Measurements from ENCODE around the gene CD300E. TPM values are rescaled to one million over a fixed set of nuclear protein-coding genes. Genes with fewer than 3 reads are reported as not detected.

The CD300E gene
- total RNA-seq, 1 experiment from 2014 or later = not detected

- TF ChIP-seq, protein P1, sequence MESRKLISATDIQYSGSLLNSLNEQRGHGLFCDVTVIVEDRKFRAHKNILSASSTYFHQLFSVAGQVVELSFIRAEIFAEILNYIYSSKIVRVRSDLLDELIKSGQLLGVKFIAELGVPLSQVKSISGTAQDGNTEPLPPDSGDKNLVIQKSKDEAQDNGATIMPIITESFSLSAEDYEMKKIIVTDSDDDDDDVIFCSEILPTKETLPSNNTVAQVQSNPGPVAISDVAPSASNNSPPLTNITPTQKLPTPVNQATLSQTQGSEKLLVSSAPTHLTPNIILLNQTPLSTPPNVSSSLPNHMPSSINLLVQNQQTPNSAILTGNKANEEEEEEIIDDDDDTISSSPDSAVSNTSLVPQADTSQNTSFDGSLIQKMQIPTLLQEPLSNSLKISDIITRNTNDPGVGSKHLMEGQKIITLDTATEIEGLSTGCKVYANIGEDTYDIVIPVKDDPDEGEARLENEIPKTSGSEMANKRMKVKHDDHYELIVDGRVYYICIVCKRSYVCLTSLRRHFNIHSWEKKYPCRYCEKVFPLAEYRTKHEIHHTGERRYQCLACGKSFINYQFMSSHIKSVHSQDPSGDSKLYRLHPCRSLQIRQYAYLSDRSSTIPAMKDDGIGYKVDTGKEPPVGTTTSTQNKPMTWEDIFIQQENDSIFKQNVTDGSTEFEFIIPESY (IDR thresholded peaks at IDR 0.05; ENCODE audit: extremely low read depth, insufficient replicate concordance, low read length) = no peak
- TF ChIP-seq RAD21 (IDR thresholded peaks at IDR 0.05; ENCODE audit: low read depth) (no peak), CEBPB (IDR thresholded peaks at IDR 0.05; ENCODE audit: low read depth) (no peak)
- no peak for ATAC-seq
These were observed 18.4 kb upstream of the CD300E start for GRCh38 chr17:74641958-74642298.

DNA sequence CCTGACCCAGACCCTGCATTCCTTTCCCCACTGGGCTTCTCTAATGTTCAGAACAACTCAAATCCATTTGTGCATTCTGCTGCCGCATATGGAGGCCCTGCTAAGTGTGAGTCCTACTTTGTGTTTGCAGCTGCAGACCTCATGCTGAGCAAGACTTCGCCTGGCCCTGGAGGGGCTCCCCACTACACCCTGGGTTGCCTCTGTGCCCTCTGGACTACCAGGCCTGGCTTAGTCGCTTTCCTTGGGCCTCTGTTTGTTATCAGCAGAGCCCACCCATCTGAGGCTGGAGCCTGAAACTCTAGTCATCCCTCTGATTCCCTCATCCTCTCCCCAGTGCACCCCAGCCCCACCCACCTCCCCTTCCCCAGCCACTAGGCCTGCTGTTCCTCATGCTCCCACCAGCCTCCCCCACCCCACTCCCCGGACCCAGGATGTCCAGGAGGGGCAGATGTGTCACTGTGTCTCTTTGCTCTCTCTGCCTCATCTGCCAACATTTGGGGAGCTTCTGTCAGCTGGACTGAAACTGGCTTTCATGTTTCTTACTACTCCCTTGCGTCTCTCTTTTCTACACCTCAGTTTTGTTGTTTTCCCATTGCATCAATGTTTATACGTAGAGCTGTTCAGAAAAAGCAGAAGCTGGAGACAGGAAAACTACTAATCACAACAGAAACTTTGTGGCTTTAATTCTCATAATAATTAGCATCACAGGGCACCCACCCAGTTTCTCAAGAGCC is 17.9 kb upstream of the CD300E start:
- ATAC-seq (no peak), DNase-seq (ENCODE audit: low read depth, low spot score) (no peak)
- ChIA-PET RAD21 (ENCODE audit: low non-redundant PET in 1 of 2, low total read pairs in 2 of 2, uncharacterized antibody in 2 of 2, unreplicated experiment in 2 of 2) (interaction anchor here in 1 of 2 experiments (0.8 kb wide), 1 partner anchor 39 kb away, joined by 3 read pairs; no protein-coding TSS in a partner anchor), POLR2A (no interaction called here), CTCF (interaction anchor here (0.6 kb wide), 1 partner anchor 61 kb away, joined by 4 read pairs; no protein-coding TSS in a partner anchor)
- Histone ChIP-seq H3K79me2 (ENCODE audit: insufficient read depth, low read length) (no peaks in the 10 kb centered on the region), H3K9me2 (ENCODE audit: insufficient read depth) (no peaks in the 10 kb centered on the region), H4K20me1 (ENCODE audit: insufficient read depth) (no peaks in the 10 kb centered on the region), H3K4me2 (ENCODE audit: low read length) (no peak overlapping the region), H3K27me3 (ENCODE audit: insufficient read depth, low read length) (peaks cover 71% of the 10 kb centered on the region), H3K4me3 (replicated peaks in 1 of 2; ENCODE audit: low read depth in 1 of 2, low read length in 2 of 2) (no peak overlapping the region), H3K9ac (ENCODE audit: low read length) (no peak overlapping the region), H2AFZ (ENCODE audit: low read depth, low read length, poor library complexity, severe bottlenecking) (no peak overlapping the region), H3K4me1 (ENCODE audit: control insufficient read depth in 1 of 2, insufficient read depth in 2 of 2, low read length in 2 of 2) (no peaks in the 10 kb centered on the region), H3K36me3 (ENCODE audit: control insufficient read depth in 1 of 2, insufficient read depth in 2 of 2, low read length in 2 of 2) (no peaks in the 10 kb centered on the region), H3K27ac (ENCODE audit: low read depth, low read length) (no peak overlapping the region), H3K9me3 (ENCODE audit: control insufficient read depth in 1 of 2, insufficient read depth in 1 of 2, low read depth in 1 of 2, low read length in 2 of 2) (no peaks in the 10 kb centered on the region)
- TF ChIP-seq, protein P1 (IDR thresholded peaks at IDR 0.05; ENCODE audit: extremely low read depth, insufficient replicate concordance, low read length) = no peak
- TF ChIP-seq SP1 (IDR thresholded peaks at IDR 0.05; ENCODE audit: low read depth) (no peak), SRF (IDR thresholded peaks at IDR 0.05; ENCODE audit: low read depth) (no peak)
- intact Hi-C loops (cut with micrococcal nuclease) = no loop called here
- no TSS peak for BruUV-seq (replicated peaks)

More at GRCh38 chr17:74641958-74642298, 18.4 kb upstream of the CD300E start:
- Histone ChIP-seq H3K79me2 (ENCODE audit: insufficient read depth, low read length) (no peaks in the 10 kb centered on the region), H3K9me3 (ENCODE audit: control insufficient read depth in 1 of 2, insufficient read depth in 1 of 2, low read depth in 1 of 2, low read length in 2 of 2) (no peaks in the 10 kb centered on the region), H2AFZ (ENCODE audit: low read depth, low read length, poor library complexity, severe bottlenecking) (no peak overlapping the region), H4K20me1 (ENCODE audit: insufficient read depth) (no peaks in the 10 kb centered on the region), H3K4me2 (ENCODE audit: low read length) (no peak overlapping the region), H3K27ac (ENCODE audit: low read depth, low read length) (no peak overlapping the region), H3K9me2 (ENCODE audit: insufficient read depth) (no peaks in the 10 kb centered on the region), H3K36me3 (ENCODE audit: control insufficient read depth in 1 of 2, insufficient read depth in 2 of 2, low read length in 2 of 2) (no peaks in the 10 kb centered on the region), H3K27me3 (ENCODE audit: insufficient read depth, low read length) (peaks cover 71% of the 10 kb centered on the region), H3K9ac (ENCODE audit: low read length) (no peak overlapping the region), H3K4me1 (ENCODE audit: control insufficient read depth in 1 of 2, insufficient read depth in 2 of 2, low read length in 2 of 2) (no peaks in the 10 kb centered on the region), H3K4me3 (replicated peaks in 1 of 2; ENCODE audit: low read depth in 1 of 2, low read length in 2 of 2) (no peak overlapping the region)
- no TSS peak for BruUV-seq (replicated peaks)
- ChIA-PET POLR2A (no interaction called here), RAD21 (ENCODE audit: low non-redundant PET in 1 of 2, low total read pairs in 2 of 2, uncharacterized antibody in 2 of 2, unreplicated experiment in 2 of 2) (interaction anchor here in 1 of 2 experiments (0.8 kb wide), 1 partner anchor 39 kb away, joined by 3 read pairs; no protein-coding TSS in a partner anchor), CTCF (interaction anchor here (0.6 kb wide), 1 partner anchor 61 kb away, joined by 4 read pairs; no protein-coding TSS in a partner anchor)
- intact Hi-C loops (cut with micrococcal nuclease) = no loop called here
- DNase-seq (ENCODE audit: low read depth, low spot score) = no peak

All from HCT116 (cell line).